Left lung (tissue), 10 donors: Measurements from ENCODE around the gene MRPL23. TPM values are rescaled to one million over a fixed set of nuclear protein-coding genes. Genes with fewer than 3 reads are reported as not detected.
A peak's percentile ranks its signal among the peaks of the same experiment; 100 is the strongest.

Source experiments
- ATAC-seq: fragments of 200-7000 bp; cut with Tn5 transposase; one replicate; pipeline ENCODE4 v1.9.1; 2020; ENCODE audit warnings: moderate library complexity
- DNase-seq, 4 donors: peaks; one replicate each; pipeline ENCODE4 v3.0.0-alpha.2; 2013 to 2020
- H3K27ac ChIP-seq, 2 donors: fragments of 200-600 bp; sonication (generic) in 1 of 2; one replicate each; pipeline versions ENCODE4 v1.5.0 to v1.8.0; 2020 to 2021
- H3K27me3 ChIP-seq, 2 donors: fragments of 200-600 bp; sonication (generic) in 1 of 2; one replicate each; pipeline versions ENCODE4 v1.5.0 to v1.8.0; 2020 to 2021
- H3K36me3 ChIP-seq, 2 donors: fragments of 200-600 bp; sonication (generic) in 1 of 2; one replicate each; pipeline versions ENCODE4 v1.5.0 to v1.8.0; 2020 to 2021
- H3K4me1 ChIP-seq, 2 donors: fragments of 200-600 bp; one replicate each; pipeline ENCODE4 v1.8.0; 2021
- H3K4me3 ChIP-seq, 2 donors: fragments of 200-600 bp; sonication (generic) in 1 of 2; one replicate each; pipeline versions ENCODE4 v1.5.0 to v1.8.0; 2020 to 2021; ENCODE audit warnings: mild to moderate bottlenecking in 1 of 2
- H3K9me3 ChIP-seq, 2 donors: fragments of 200-600 bp; sonication (generic) in 1 of 2; one replicate each; pipeline versions ENCODE4 v1.5.0 to v1.8.0; 2020 to 2021
- CTCF ChIP-seq, 2 donors: fragments of 200-600 bp; sonication (generic) in 1 of 2; IDR thresholded peaks; one replicate each; pipeline versions ENCODE4 v1.5.0 to v1.8.0; 2021; ENCODE audit warnings: antibody characterized with exemption in 2 of 2
- intact Hi-C, 2 donors: fragments of 100-400 bp; cut with DNase I; formaldehyde crosslinking; loops; one replicate each; pipeline versions ENCODE4 v1.11.2 to v1.14.2; 2022
- polyA plus RNA-seq, 6 donors: library from polyadenylated mRNA; unstranded; fragments of 120-200 nt; gene quantifications; one replicate each; pipeline ENCODE4 v1.2.1, GENCODE V29; 2013; ENCODE audit not compliant: insufficient read length in 6 of 6
- total RNA-seq, 2 donors: library from RNA; stranded (reverse); fragmentation: NEBNext Ultra II Directional; extraction: Animal tissue kit (Norgen Biotek cat#: 25700); gene quantifications; one replicate each; pipeline ENCODE4 v1.2.1, GENCODE V29; 2021
- donor health status: DM: no; HTN: yes; CAD: no.
- donor health status: DM: no; HTN: no; CAD: no.

MRPL23 gene
- total and polyA plus RNA-seq, 8 donors: 35.1 to 71.6 (median 48.6) TPM

GRCh38 chr11:1924646-1925372 is 22.3 kb upstream of the MRPL23 start:
- Histone ChIP-seq H3K36me3 (no peaks in the 10 kb centered on the region), H3K9me3 (no peaks in the 10 kb centered on the region), H3K4me1 (no peaks in the 10 kb centered on the region), H3K27me3 (peaks cover 0 to 14% of the 10 kb centered on the region in 2 donors), H3K4me3 (no peak overlapping the region), H3K27ac (no peak overlapping the region)
- DNase-seq: peak in 2 of 4 donors; percentile 19 to 59
- intact Hi-C loops: no loop called here
- TF ChIP-seq CTCF (IDR thresholded peaks at IDR 0.05): no peak
- no peak for ATAC-seq

- Histone ChIP-seq H3K27me3 (peaks cover 0 to 12% of the 10 kb centered on the region in 2 donors), H3K36me3 (no peaks in the 10 kb centered on the region), H3K4me3 (no peak overlapping the region), H3K4me1 (no peaks in the 10 kb centered on the region), H3K27ac (no peak overlapping the region), H3K9me3 (no peaks in the 10 kb centered on the region)
- no peak for TF ChIP-seq CTCF (IDR thresholded peaks at IDR 0.05)
- ATAC-seq (no peak), DNase-seq (peak in 1 of 4 donors; percentile 67)
- intact Hi-C loops: no loop called here
These were observed 21.6 kb upstream of the MRPL23 start for GRCh38 chr11:1925373-1926155.

- H3K4me3 ChIP-seq: no peak overlapping the region
- intact Hi-C loops: no loop called here
- DNase-seq (peak in 1 of 4 donors; percentile 71), ATAC-seq (no peak)
- H3K36me3 ChIP-seq: no peaks in the 10 kb centered on the region
- H3K27me3 ChIP-seq: peaks cover 0 to 16% of the 10 kb centered on the region in 2 donors
- TF ChIP-seq CTCF (IDR thresholded peaks at IDR 0.05): no peak
- H3K9me3 ChIP-seq: no peaks in the 10 kb centered on the region
- H3K4me1 ChIP-seq: no peaks in the 10 kb centered on the region
- no peak overlapping the region for H3K27ac ChIP-seq
These were observed 20.7 kb upstream of the MRPL23 start for GRCh38 chr11:1926156-1927025.

- DNase-seq (peak in 1 of 4 donors; percentile 73), ATAC-seq (no peak)
- H3K9me3 ChIP-seq: no peaks in the 10 kb centered on the region
- H3K36me3 ChIP-seq: no peaks in the 10 kb centered on the region
- H3K27me3 ChIP-seq: peaks cover 0 to 20% of the 10 kb centered on the region in 2 donors
- H3K27ac ChIP-seq: no peak overlapping the region
- no peak overlapping the region for H3K4me3 ChIP-seq
- no peak for TF ChIP-seq CTCF (IDR thresholded peaks at IDR 0.05)
- H3K4me1 ChIP-seq: no peaks in the 10 kb centered on the region
- intact Hi-C loops: no loop called here
These were observed 19.9 kb upstream of the MRPL23 start for GRCh38 chr11:1927026-1927847.
